ENCODE results near the gene SPPL2B. TPM values are rescaled to one million over a fixed set of nuclear protein-coding genes. Genes with fewer than 3 reads are reported as not detected.

SPPL2B gene
- total RNA-seq, 1 donor from 2014 or later, result 20.7 TPM

DNA sequence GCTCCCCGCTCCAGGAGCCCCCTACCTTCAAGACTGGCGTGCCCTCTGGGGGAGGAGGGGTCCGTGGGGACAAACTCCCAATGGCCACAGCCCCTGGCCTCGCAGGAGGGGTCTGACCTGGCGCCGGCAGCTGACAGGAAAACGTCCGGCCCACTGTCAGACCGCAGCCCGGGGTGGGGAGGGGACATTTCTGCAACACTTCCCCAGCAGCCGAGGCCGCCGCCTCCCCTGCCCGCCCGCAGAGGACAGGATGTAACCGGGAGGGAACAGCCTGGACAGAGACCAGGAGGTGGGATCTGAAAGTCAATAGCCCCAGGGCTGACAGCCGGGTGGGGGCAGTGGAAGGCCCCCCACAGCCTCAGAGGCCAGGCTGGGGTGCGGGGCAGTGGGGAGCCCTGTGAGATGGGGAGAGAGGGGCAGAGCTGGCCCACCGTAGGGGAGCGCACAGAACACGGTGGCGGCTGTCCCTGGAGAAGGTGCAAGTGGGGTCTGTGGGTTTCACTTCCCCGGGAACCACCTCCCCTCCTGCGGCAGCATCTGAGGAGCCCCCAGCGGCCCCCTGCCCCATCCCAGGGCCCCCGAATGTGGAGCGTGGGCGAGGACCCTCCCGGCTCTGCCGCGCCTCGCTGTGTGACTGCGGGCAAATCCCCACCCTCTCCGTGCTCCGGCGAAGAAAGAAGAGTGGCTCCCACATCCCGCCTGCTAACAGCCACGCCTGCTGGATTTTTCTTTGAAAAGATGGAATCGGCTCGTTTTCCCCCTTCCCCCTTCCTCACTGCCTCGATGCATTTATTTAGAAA lies 46.2 kb upstream of the SPPL2B start, which contains the start of gene PEAK3:
TSS of gene PEAK3 (minus strand) at position 114 of the 800 bp plus-strand sequence. CDS start 1,244 bp downstream, outside the sequence.
- H3K27ac ChIP-seq, result no peak within 1 kb of the TSS
- no peaks in the 10 kb centered on the region for H3K36me3 ChIP-seq
- Mint-ChIP-seq H3K9me3 (peaks cover 3% of the 10 kb centered on the region), H3K36me3 (no peaks in the 10 kb centered on the region), H3K27me3 (ENCODE audit: insufficient read depth, low read depth) (peaks cover 10% of the 10 kb centered on the region), H3K4me3 (peak within 1 kb of the TSS; percentile 71), H3K27ac (peak within 1 kb of the TSS; percentile 47), H3K4me1 (peaks cover 9% of the 10 kb centered on the region)
- peaks cover 7% of the 10 kb centered on the region for H3F3A ChIP-seq (ENCODE audit: low read depth)
- no peaks in the 10 kb centered on the region for H3K9me3 ChIP-seq (ENCODE audit: low read depth)
- peak within 1 kb of the TSS; percentile 78 for H3K4me2 ChIP-seq
- no peak within 1 kb of the TSS for H2AFZ ChIP-seq (replicated peaks)
- TF ChIP-seq EZH2 (IDR thresholded peaks at IDR 0.05) (peak; percentile 67), EZH2phosphoT487 (IDR thresholded peaks at IDR 0.05) (peak; percentile 39)
- TF ChIP-seq, protein P1, sequence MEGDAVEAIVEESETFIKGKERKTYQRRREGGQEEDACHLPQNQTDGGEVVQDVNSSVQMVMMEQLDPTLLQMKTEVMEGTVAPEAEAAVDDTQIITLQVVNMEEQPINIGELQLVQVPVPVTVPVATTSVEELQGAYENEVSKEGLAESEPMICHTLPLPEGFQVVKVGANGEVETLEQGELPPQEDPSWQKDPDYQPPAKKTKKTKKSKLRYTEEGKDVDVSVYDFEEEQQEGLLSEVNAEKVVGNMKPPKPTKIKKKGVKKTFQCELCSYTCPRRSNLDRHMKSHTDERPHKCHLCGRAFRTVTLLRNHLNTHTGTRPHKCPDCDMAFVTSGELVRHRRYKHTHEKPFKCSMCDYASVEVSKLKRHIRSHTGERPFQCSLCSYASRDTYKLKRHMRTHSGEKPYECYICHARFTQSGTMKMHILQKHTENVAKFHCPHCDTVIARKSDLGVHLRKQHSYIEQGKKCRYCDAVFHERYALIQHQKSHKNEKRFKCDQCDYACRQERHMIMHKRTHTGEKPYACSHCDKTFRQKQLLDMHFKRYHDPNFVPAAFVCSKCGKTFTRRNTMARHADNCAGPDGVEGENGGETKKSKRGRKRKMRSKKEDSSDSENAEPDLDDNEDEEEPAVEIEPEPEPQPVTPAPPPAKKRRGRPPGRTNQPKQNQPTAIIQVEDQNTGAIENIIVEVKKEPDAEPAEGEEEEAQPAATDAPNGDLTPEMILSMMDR (IDR thresholded peaks at IDR 0.05), result no peak
- DNase-seq (ENCODE audit: low spot score), result peak; percentile 62
- no peaks in the 10 kb centered on the region for H3K79me2 ChIP-seq (ENCODE audit: low read depth)
- peaks cover 5% of the 10 kb centered on the region for H4K20me1 ChIP-seq (ENCODE audit: low read depth)
- H3K4me3 ChIP-seq, result peak within 1 kb of the TSS; percentile 40
- peaks cover 59% of the 10 kb centered on the region for H3K27me3 ChIP-seq
- peaks cover 9% of the 10 kb centered on the region for H3K4me1 ChIP-seq
- H3K9ac ChIP-seq, result no peak within 1 kb of the TSS

GRCh38 chr19:2282862-2283237 lies 45.6 kb upstream of the SPPL2B start:
- Histone ChIP-seq H3K4me1 (peaks cover 9% of the 10 kb centered on the region), H3K4me2 (no peak overlapping the region), H4K20me1 (ENCODE audit: low read depth) (peaks cover 9% of the 10 kb centered on the region), H3K9ac (no peak overlapping the region), H3K4me3 (no peak overlapping the region), H3K27ac (no peak overlapping the region), H3K79me2 (ENCODE audit: low read depth) (no peaks in the 10 kb centered on the region), H2AFZ (replicated peaks) (no peak overlapping the region), H3K36me3 (no peaks in the 10 kb centered on the region), H3F3A (ENCODE audit: low read depth) (peaks cover 10% of the 10 kb centered on the region), H3K9me3 (ENCODE audit: low read depth) (no peaks in the 10 kb centered on the region), H3K27me3 (peaks cover 65% of the 10 kb centered on the region)
- H3K27ac Mint-ChIP-seq, result peak overlapping the region; percentile 47
- peaks cover 3% of the 10 kb centered on the region for H3K9me3 Mint-ChIP-seq
- peak overlapping the region; percentile 71 for H3K4me3 Mint-ChIP-seq
- peaks cover 16% of the 10 kb centered on the region for H3K27me3 Mint-ChIP-seq (ENCODE audit: insufficient read depth, low read depth)
- TF ChIP-seq EZH2 (IDR thresholded peaks at IDR 0.05) (no peak), EZH2phosphoT487 (IDR thresholded peaks at IDR 0.05) (no peak)
- TF ChIP-seq, protein P1 (IDR thresholded peaks at IDR 0.05), result no peak
- no peak for DNase-seq (ENCODE audit: low spot score)
- peaks cover 8% of the 10 kb centered on the region for H3K4me1 Mint-ChIP-seq
- H3K36me3 Mint-ChIP-seq, result no peaks in the 10 kb centered on the region

DNA sequence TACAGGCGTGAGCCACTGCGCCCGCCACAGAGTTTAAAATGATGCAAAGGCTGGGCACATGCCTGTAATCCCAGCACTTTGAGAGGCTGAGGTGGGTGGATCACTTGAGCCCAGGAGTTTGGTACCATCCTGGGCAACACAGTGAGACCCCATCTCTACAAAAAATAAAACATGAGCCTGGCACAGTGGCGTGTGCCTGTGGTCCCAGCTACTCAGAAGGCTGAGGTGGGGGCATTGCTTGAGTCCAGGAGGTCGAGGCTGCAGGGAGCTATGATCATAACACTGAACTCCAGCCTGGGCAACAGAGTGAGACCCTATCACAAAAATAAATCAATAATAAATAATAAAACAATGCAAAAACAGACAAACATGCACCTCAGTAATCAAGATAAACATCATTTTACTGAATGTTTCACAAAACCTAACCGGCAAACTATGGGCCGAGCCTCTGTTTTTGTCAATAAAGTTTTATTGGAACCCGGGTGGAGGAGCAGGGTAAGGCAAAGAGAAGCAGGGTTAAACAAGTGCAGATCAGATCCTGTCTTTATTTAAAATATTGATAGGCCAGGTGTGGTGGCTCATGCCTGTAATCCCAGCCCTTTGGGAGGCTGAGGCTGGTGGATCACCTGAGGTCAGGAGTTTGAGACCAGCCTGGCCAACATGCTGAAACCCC lies 44.5 kb upstream of the SPPL2B start:
- Histone ChIP-seq H3K4me3 (no peak overlapping the region), H4K20me1 (ENCODE audit: low read depth) (peaks cover 12% of the 10 kb centered on the region), H3K4me2 (no peak overlapping the region), H3K9ac (no peak overlapping the region), H3K27ac (no peak overlapping the region), H3K9me3 (ENCODE audit: low read depth) (no peaks in the 10 kb centered on the region), H3K4me1 (peaks cover 9% of the 10 kb centered on the region), H2AFZ (replicated peaks) (no peak overlapping the region), H3K79me2 (ENCODE audit: low read depth) (no peaks in the 10 kb centered on the region), H3K27me3 (peaks cover 76% of the 10 kb centered on the region), H3K36me3 (no peaks in the 10 kb centered on the region), H3F3A (ENCODE audit: low read depth) (peaks cover 10% of the 10 kb centered on the region)
- H3K9me3 Mint-ChIP-seq, result peaks cover 3% of the 10 kb centered on the region
- H3K4me3 Mint-ChIP-seq, result no peak overlapping the region
- H3K27ac Mint-ChIP-seq, result no peak overlapping the region
- H3K4me1 Mint-ChIP-seq, result peaks cover 11% of the 10 kb centered on the region
- peaks cover 25% of the 10 kb centered on the region for H3K27me3 Mint-ChIP-seq (ENCODE audit: insufficient read depth, low read depth)
- DNase-seq (ENCODE audit: low spot score), result no peak
- TF ChIP-seq, protein P1 (IDR thresholded peaks at IDR 0.05), result no peak
- no peak for TF ChIP-seq EZH2phosphoT487 (IDR thresholded peaks at IDR 0.05)
- TF ChIP-seq EZH2 (IDR thresholded peaks at IDR 0.05), result no peak
- peaks cover 3% of the 10 kb centered on the region for H3K36me3 Mint-ChIP-seq
